HepG2 (cell line): ENCODE data around the gene AHCYL2. TPM values are rescaled to one million over a fixed set of nuclear protein-coding genes. Genes with fewer than 3 reads are reported as not detected.

Experiments
- ATAC-seq: fragments of 200-7000 bp; cut with Tn5 transposase; 3 replicates; pipeline ENCODE4 v1.9.1; 2020; ENCODE audit warnings: mild to moderate bottlenecking, moderate library complexity
- BruUV-seq: library from RNA; stranded (reverse); fragments of 400-500 nt; replicated peaks from 2 replicates; lab custom pipeline; 2021; lab: Mats Ljungman, UMichigan
- CTCF ChIA-PET: fragments of 300-600 bp; formaldehyde crosslinking; extraction: SDS; loops from one replicate; lab custom pipeline; 2021; ENCODE audit warnings: low total read pairs, inconsistent platforms, low intra/inter-chr PET ratio; lab: Yijun Ruan, JAX
- POLR2A ChIA-PET: fragments of 350-600 bp; sonication (Branson Sonifier 250); formaldehyde crosslinking; loops from one replicate; lab custom pipeline; 2020; ENCODE audit warnings: antibody characterized with exemption, inconsistent platforms; lab: Yijun Ruan, JAX
- DNase-seq: peaks from one replicate; pipeline ENCODE4 v3.0.0-alpha.2; 2015; ENCODE audit warnings: low spot score
- FAIRE-seq: peaks from 3 replicates; lab custom pipeline; 2011; peaks lifted over from hg19 to GRCh38; lab: Jason Lieb, UNC
- H2AFZ ChIP-seq: one replicate; pipeline ENCODE4 v1.6.1; 2011; ENCODE audit warnings: low read length, inconsistent platforms
- H3K27ac ChIP-seq: fragments of 300-600 bp; 3 replicates; pipeline ENCODE4 v1.8.0; 2011; ENCODE audit warnings: mixed run types, mild to moderate bottlenecking, mixed read lengths, low read length, inconsistent platforms; ENCODE audit not compliant: insufficient read depth; ENCODE audit errors: extremely low read length
- H3K27me3 ChIP-seq, 2 experiments: fragments of 200-600 bp in 1 of 2; 2 replicates in 1 of 2; 3 replicates in 1 of 2; pipeline versions ENCODE4 v1.6.0 to v1.8.0; 2011; ENCODE audit warnings: low read length in 2 of 2, mild to moderate bottlenecking in 2 of 2, moderate library complexity in 2 of 2, inconsistent platforms in 1 of 2; ENCODE audit not compliant: insufficient read depth in 2 of 2, control insufficient read depth in 1 of 2
- H3K36me3 ChIP-seq, 2 experiments: fragments of 200-600 bp in 1 of 2; replicated peaks in 1 of 2; 2 replicates in 1 of 2; 3 replicates in 1 of 2; pipeline versions ENCODE4 v1.5.1 to v1.8.0; 2011; ENCODE audit warnings: low read length in 2 of 2, inconsistent platforms in 1 of 2; ENCODE audit not compliant: insufficient read depth in 2 of 2, control insufficient read depth in 1 of 2
- H3K4me1 ChIP-seq: 2 replicates; pipeline ENCODE4 v1.5.1; 2012; ENCODE audit warnings: low read length, inconsistent platforms; ENCODE audit not compliant: insufficient read depth
- H3K4me2 ChIP-seq: 2 replicates; pipeline ENCODE4 v1.6.0; 2011; ENCODE audit warnings: low read depth, low read length, inconsistent platforms
- H3K4me3 ChIP-seq, 3 experiments: fragments of 200-600 bp in 1 of 3; sonication (generic), shearing (Covaris generic) in 1 of 3; replicated peaks in 1 of 3; 2 replicates each; pipeline ENCODE4 v1.5.1; 2011 to 2016; ENCODE audit warnings: low read length in 3 of 3, inconsistent platforms in 2 of 3, low read depth in 2 of 3, mild to moderate bottlenecking in 2 of 3, control low read depth in 1 of 3, mixed read lengths in 1 of 3; ENCODE audit not compliant: insufficient read depth in 1 of 3
- H3K79me2 ChIP-seq: one replicate; pipeline ENCODE4 v1.6.1; 2011; ENCODE audit warnings: low read length, inconsistent platforms; ENCODE audit not compliant: insufficient read depth
- H3K9ac ChIP-seq: 2 replicates; pipeline ENCODE4 v1.6.0; 2011; ENCODE audit warnings: mild to moderate bottlenecking, low read depth, low read length, inconsistent platforms; ENCODE audit not compliant: insufficient read depth
- H3K9me3 ChIP-seq: 2 replicates; pipeline ENCODE4 v1.5.1; 2012; ENCODE audit warnings: mild to moderate bottlenecking, low read length
- H4K20me1 ChIP-seq: 2 replicates; pipeline ENCODE4 v1.6.0; 2011; ENCODE audit warnings: inconsistent platforms, mild to moderate bottlenecking, low read length, moderate library complexity; ENCODE audit not compliant: insufficient read depth
- FOXA3 ChIP-seq: IDR thresholded peaks from 2 replicates; pipeline ENCODE4 v1.6.1; 2016; ENCODE audit warnings: missing genetic modification reagents, missing compliant biosample characterization
- HNRNPL ChIP-seq: fragments of 200-400 bp; formaldehyde crosslinking; IDR thresholded peaks from 2 replicates; pipeline ENCODE4 v1.6.1; 2017; ENCODE audit warnings: mild to moderate bottlenecking, low read depth, low read length
- MLX ChIP-seq: IDR thresholded peaks from 2 replicates; pipeline ENCODE4 v1.6.1; 2016
- NFE2 ChIP-seq: sonication (generic); formaldehyde crosslinking; IDR thresholded peaks from 2 replicates; pipeline ENCODE4 v1.4.0; 2020; ENCODE audit warnings: missing genetic modification reagents
- NFIC ChIP-seq: IDR thresholded peaks from 2 replicates; pipeline ENCODE4 v1.6.1; 2012; ENCODE audit warnings: mild to moderate bottlenecking, low read length, inconsistent platforms
- ONECUT2 ChIP-seq: sonication (generic); formaldehyde crosslinking; IDR thresholded peaks from 2 replicates; pipeline ENCODE4 v1.4.0; 2020; ENCODE audit warnings: missing genetic modification reagents
- PCBP1 ChIP-seq: fragments of 200-400 bp; formaldehyde crosslinking; IDR thresholded peaks from 2 replicates; pipeline ENCODE4 v1.6.1; 2017; ENCODE audit warnings: mild to moderate bottlenecking, low read depth, low read length, borderline replicate concordance
- SOX5 ChIP-seq: IDR thresholded peaks from 2 replicates; pipeline ENCODE4 v1.6.1; 2016; ENCODE audit warnings: borderline replicate concordance
- TAF15 ChIP-seq: fragments of 200-400 bp; formaldehyde crosslinking; IDR thresholded peaks from one replicate; pipeline ENCODE4 v1.6.1; 2018; ENCODE audit warnings: mild to moderate bottlenecking, low read depth, low read length; ENCODE audit not compliant: poor library complexity, severe bottlenecking
- ZNF451 ChIP-seq: sonication (generic); formaldehyde crosslinking; IDR thresholded peaks from 2 replicates; pipeline ENCODE4 v1.5.0; 2020; ENCODE audit warnings: mild to moderate bottlenecking, missing genetic modification reagents
- ZNF547 ChIP-seq: sonication (generic); formaldehyde crosslinking; IDR thresholded peaks from 2 replicates; pipeline ENCODE4 v1.5.1; 2020; ENCODE audit warnings: mild to moderate bottlenecking, missing genetic modification reagents
- ZNF569 ChIP-seq: sonication (generic); formaldehyde crosslinking; IDR thresholded peaks from 2 replicates; pipeline ENCODE4 v1.5.0; 2020; ENCODE audit warnings: mild to moderate bottlenecking, missing genetic modification reagents, moderate library complexity, borderline replicate concordance
- ZNF781 ChIP-seq: sonication (generic); formaldehyde crosslinking; IDR thresholded peaks from 2 replicates; pipeline ENCODE4 v1.5.1; 2020; ENCODE audit warnings: borderline replicate concordance, mild to moderate bottlenecking, missing genetic modification reagents; ENCODE audit errors: not compliant biosample characterization
- ZSCAN25 ChIP-seq: sonication (generic); formaldehyde crosslinking; IDR thresholded peaks from 2 replicates; pipeline ENCODE4 v1.8.0; 2022; ENCODE audit warnings: mild to moderate bottlenecking, missing genetic modification reagents
- WGBS: methylation state at CpG from one replicate; pipeline ENCODE4 v1.1.6; 2017; ENCODE audit warnings: low lambda C conversion rate; 5-methylcytosine and 5-hydroxymethylcytosine counted together
- in situ Hi-C: cut with HindIII; loops from 2 replicates; pipeline ENCODE4 v1.10.0; 2017; ENCODE audit warnings: low pct_unique_long_range_greater_than_20kb; ENCODE audit not compliant: extremely low pct_ligation_motif_present
- intact Hi-C: fragments of 100-400 bp; cut with micrococcal nuclease; formaldehyde crosslinking; loops from one replicate; pipeline ENCODE4 v1.10.0; 2022; ENCODE audit not compliant: unreplicated experiment
- polyA plus RNA-seq, 8 experiments: library from polyadenylated mRNA; depleted of rRNA in 3 of 8; stranded (reverse) in 7 of 8; unstranded in 1 of 8; fragments of >200 nt; fragmentation: Illumina TruSeq in 4 of 8; extraction: Trizol in 4 of 8; gene quantifications; 2 replicates each; pipeline versions ENCODE4 v1.2.1 to v1.2.3, GENCODE V29; 2011 to 2016; ENCODE audit warnings: low read depth in 4 of 8, missing spikeins in 1 of 8, mixed read lengths in 1 of 8; ENCODE audit not compliant: insufficient read depth in 1 of 8
- total RNA-seq, 5 experiments: library from RNA; depleted of rRNA; stranded (reverse); fragments of >200 nt; fragmentation: Illumina TruSeq; extraction: Trizol; gene quantifications; 2 replicates each; pipeline ENCODE4 v1.2.3, GENCODE V29; 2016; ENCODE audit warnings: low read depth in 1 of 5

The AHCYL2 gene
- total and polyA plus RNA-seq, 2 of the 13 experiments (the other 11 are each of a cell fraction or from before 2014, with no cell fraction given) = 9.5 to 14.7 TPM

DNA sequence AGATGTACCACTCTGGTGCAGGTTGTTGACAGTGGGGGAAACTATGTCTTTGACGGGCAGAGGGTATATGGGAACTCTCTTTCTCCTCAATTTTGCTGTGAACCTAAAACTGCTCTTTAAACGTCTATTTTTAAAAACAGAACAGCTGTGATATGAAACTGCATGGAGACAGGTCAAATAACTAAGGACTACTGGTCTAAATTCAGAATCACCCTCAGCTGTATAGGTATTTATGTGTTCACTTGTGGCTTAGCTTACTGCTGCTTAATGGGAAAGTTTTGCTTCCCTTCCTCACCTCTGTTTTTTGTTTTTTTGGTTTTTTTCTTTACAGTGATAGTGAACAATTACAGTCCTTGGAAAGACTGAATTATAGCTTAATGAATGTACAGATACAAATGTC is 122.5 kb downstream of the AHCYL2 start:
- Histone ChIP-seq H4K20me1 (no peaks in the 10 kb centered on the region), H3K4me1 (peaks cover 12% of the 10 kb centered on the region; the same call in 1 of the 2 replicates), H2AFZ (no peak overlapping the region), H3K4me2 (no peak overlapping the region), H3K79me2 (no peaks in the 10 kb centered on the region), H3K27ac (no peak overlapping the region), H3K9me3 (no peaks in the 10 kb centered on the region), H3K9ac (no peak overlapping the region), H3K27me3 (no peaks in the 10 kb centered on the region), H3K4me3 (no peak overlapping the region), H3K36me3 (no peaks in the 10 kb centered on the region)
- in situ Hi-C loops (no loop called here), intact Hi-C loops (no loop called here)
- ChIA-PET POLR2A (no interaction called here), CTCF (no interaction called here)
- 30% methylated on average over 2 of the region's 2 CpGs for WGBS
- DNase-seq = no peak
- no peak for TF ChIP-seq ZNF451 (CRISPR knock-in tag)
- TF ChIP-seq MLX (CRISPR knock-in tag) = no peak
- TF ChIP-seq FOXA3 = 0 out of 2 replicates have a peak, but pooled peaks have one; percentile 19
- no peak for TF ChIP-seq HNRNPL
- peak; percentile 39; the same call in 1 of the 2 replicates for TF ChIP-seq ONECUT2 (CRISPR knock-in tag)
- no peak for TF ChIP-seq ZNF781 (CRISPR knock-in tag)
- no peak for FAIRE-seq
- peak; percentile 29; the same call in 1 of the 3 replicates for ATAC-seq
- BruUV-seq = no TSS peak

DNA sequence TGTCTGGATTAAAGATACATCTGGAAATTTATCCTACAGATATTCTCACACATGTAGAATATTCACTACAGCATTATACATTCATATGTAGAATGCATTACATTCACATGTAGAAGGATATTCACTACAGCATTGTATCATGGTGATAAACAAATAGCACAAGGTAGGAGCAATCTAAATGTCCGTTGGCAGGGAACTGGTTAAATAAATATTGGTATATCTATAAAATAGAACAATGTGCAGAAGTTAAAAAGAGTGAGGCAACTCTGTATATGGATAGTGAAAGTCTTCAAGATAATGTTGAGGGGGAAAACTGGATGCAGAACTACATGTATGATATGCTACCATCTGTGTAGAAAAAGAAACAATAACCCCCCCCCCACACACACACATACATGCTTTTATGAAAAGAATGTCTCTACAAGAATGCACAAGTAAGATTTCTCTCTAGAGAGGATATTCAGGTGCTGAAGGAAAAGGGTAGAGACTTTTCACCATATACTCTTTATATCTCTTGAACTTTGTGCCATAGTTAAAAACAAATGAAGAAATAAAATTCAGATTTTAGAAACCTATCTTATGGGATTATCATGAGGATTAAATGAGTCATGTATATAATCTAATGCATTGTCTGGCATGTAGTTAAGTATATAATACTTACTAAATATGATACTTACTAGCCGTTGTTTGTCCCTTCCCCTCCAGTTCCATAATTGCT is 123.4 kb downstream of the AHCYL2 start:
- 95% methylated on average over 2 of the region's 2 CpGs for WGBS
- no peak for TF ChIP-seq ZNF547 (CRISPR knock-in tag)
- no peak for TF ChIP-seq TAF15
- no peak for TF ChIP-seq NFE2 (CRISPR knock-in tag)
- no peak for TF ChIP-seq SOX5
- no peak for TF ChIP-seq PCBP1
- no peak for TF ChIP-seq ZNF569 (CRISPR knock-in tag)
- TF ChIP-seq ZSCAN25 = no peak
- TF ChIP-seq NFIC = no peak
- H2AFZ ChIP-seq = no peak overlapping the region
- H4K20me1 ChIP-seq = no peaks in the 10 kb centered on the region
- no peaks in the 10 kb centered on the region for H3K9me3 ChIP-seq
- DNase-seq (no peak), ATAC-seq (no peak), FAIRE-seq (no peak)
- H3K79me2 ChIP-seq = no peaks in the 10 kb centered on the region
- no peaks in the 10 kb centered on the region for H3K27me3 ChIP-seq
- no peak overlapping the region for H3K4me2 ChIP-seq
- in situ Hi-C loops = no loop called here
- intact Hi-C loops = no loop called here
- CTCF ChIA-PET = no interaction called here
- H3K4me3 ChIP-seq = no peak overlapping the region
- H3K36me3 ChIP-seq = no peaks in the 10 kb centered on the region
- H3K4me1 ChIP-seq = peaks cover 12% of the 10 kb centered on the region; the same call in 1 of the 2 replicates
- POLR2A ChIA-PET = no interaction called here
- no peak overlapping the region for H3K27ac ChIP-seq
- no TSS peak for BruUV-seq
- no peak overlapping the region for H3K9ac ChIP-seq
